HS-27A (cell line): ENCODE data around the gene ZNF33A.
"Not testable (repeated sequence)": the region's sequence is repeated elsewhere in the genome, so short reads cannot be mapped to it uniquely, and the experiment has no call there.

ENCODE experiments used
- DNase-seq: peaks from one replicate; pipeline ENCODE4 v3.0.0-alpha.2; 2012; ENCODE audit warnings: low read depth, missing footprints

Gene ZNF33A

DNA sequence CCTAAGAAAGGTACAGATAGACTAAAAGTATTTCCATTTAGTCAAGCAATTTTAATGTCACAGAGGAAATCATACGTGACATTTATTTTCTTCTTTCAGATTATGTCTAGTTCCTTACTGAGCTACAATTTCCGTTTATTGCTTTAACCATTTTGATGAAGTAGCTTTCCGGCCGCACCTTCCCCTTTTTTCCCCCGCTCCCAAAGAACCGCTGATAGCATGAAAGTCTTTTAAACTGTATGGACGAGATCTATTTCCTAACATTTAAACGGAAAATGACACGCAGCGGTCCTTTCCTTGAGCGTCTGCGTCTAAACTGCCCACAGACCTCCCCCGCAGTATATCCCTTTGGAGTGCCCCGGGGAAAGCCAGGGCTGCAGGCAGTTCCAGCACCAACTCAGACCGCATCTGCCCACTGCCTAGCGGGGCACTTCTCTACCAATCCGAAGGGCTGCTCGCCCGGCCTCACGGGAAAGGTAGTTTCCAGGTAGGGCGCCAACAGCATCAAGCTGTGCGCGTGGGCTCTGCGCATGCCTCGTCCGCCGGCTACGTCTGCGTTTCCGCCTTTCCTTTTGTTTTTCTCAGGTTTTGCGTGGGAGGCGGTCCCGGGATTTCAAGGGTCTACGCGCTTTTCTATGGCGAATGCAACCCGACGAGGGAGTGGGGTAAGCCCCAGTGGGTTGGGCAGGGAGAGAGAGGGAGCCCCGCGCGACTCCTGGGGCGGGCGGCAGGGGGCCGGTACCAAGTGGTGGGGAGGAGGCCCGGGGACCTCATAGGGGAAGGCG, at the start of gene ZNF33A:
Gene ZNF33A (plus strand): TSS at position 557 of the 785 bp plus-strand sequence. CDS start 1,667 bp downstream, outside the sequence.
- peak; percentile 41 for DNase-seq

- no peak for DNase-seq
Measured at GRCh38 chr10:37965006-37965405, 45.5 kb upstream of the ZNF33A start.

DNA sequence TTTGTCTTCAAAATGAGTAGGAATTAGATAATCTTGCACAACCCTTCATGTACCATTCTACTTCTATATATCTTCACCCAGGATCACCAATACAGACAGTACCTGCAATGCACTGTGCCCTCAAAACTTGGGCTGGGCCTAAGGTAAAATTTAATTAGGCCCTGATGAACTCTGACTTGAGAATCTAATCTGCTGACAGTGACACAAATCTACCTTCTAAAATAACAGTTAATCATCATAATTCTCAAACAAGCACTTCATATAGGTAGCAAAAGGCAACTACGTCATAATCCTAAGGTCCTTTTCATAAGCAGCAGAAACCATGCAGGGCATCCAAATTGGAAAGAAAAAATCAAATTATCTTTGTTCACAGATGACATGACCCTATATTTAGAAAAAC, 38.1 kb upstream of the ZNF33A start:
- no peak for DNase-seq

DNA sequence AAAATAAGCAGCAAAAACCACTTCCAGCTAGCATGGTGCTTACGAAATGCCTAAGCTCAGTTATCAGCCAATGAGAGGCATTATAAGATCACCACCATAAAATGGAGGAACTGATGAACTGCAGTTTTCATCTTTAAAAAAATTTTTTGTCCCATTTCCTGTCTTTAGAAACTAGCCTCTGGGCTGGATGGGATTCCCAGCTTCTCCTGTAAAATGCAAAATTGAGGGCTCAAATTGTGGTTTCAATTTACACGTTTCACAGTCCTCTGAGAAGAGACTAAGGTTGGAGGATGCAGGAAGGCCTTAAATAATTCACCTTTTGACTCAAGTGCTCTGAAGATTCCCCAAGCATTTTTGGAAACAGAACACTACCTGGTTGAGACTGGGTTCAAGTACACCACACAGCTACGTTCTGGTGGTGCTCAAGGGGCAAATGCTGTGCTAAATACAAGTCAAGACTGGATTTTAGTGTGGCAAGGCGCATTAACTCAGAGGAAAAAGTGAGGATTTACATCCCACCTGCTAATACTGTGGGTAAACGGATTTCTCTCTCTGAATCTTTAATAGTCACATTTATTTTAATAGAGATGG, 35.0 kb upstream of the ZNF33A start:
- DNase-seq = no peak

GRCh38 chr10:37976091-37976879, 34.2 kb upstream of the ZNF33A start, which contains the start of gene ZNF25:
Gene ZNF25 (minus strand): TSS chr10:37976647. CDS start chr10:37971722, 4,925 bp downstream.
- peak; percentile 88 for DNase-seq

DNA sequence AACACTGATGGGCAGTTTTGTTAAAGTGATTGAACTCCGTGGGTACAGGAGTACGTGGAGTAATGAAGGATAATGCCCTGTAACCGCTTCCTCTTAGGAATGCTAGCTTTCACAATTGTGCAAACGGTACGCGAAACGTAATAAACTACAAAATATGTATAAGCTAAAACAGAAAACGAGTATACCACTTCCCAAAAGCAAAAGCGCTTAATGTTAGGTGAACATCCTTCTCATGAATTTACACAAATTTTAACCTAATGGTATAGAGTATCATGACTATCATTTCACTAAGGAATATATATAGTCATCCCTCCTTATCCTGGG, 33.6 kb upstream of the ZNF33A start:
- DNase-seq = no peak

- DNase-seq = no peak
Measured at GRCh38 chr10:37991655-37992054, 18.8 kb upstream of the ZNF33A start.

DNA sequence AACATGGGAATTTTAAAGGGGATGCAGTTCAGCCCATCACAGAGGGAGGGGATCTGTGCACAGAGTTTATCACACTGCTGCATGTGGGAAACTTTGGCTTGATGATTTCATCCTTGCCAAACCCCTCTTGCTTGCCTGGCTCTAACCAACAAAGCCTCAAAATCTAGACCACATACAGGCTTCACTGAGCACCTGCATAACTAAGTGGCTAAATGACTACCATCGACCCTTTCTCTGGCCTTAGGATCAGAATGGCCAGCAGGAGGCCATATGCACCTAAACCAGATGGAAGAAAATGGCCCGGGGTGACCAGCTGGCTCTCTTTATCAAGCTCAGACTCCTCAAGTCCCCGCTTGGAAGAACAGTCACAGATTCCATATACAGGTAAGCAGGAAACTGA, 18.4 kb upstream of the ZNF33A start:
- DNase-seq = no peak

DNA sequence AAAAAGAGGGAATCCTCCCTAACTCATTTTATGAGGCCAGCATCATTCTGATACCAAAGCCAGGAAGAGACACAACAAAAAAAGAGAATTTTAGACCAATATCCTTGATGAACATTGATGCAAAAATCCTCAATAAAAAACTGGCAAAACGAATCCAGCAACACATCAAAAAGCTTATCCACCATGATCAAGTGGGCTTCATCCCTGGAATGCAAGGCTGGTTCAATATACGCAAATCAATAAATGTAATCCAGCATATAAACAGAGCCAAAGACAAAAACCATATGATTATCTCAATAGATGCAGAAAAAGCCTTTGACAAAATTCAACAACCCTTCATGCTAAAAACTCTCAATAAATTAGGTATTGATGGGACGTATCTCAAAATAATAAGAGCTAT, 11.6 kb upstream of the ZNF33A start:
- DNase-seq = not testable (repeated sequence)

GRCh38 chr10:38000474-38000873, 10.0 kb upstream of the ZNF33A start:
- not testable (repeated sequence) for DNase-seq

- no peak for DNase-seq
Measured at GRCh38 chr10:38003026-38003425, 7.4 kb upstream of the ZNF33A start.

DNA sequence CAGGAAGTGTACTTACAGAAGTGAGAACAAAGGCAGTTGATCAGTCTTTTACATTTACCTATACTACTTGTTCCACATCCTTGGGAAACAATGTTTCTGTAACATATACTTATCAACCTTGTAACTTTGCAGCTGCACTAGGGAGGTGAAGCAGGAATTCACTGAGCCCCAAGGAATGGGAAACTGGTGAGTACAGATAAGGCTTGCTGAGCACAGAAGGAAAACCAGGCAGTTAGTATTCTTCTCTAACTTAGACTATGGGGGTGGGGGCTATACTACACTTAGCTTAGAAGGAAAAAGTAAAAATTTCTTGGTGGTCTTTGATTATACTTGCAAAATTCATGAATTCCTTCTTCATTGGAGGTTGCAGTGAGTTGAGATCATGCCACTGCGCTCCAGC, 6.9 kb upstream of the ZNF33A start:
- DNase-seq = no peak

- DNase-seq = no peak
Measured at GRCh38 chr10:38007551-38007950, 2.9 kb upstream of the ZNF33A start.

GRCh38 chr10:38007991-38008390, 2.5 kb upstream of the ZNF33A start:
- no peak for DNase-seq

- DNase-seq = no peak
Measured at GRCh38 chr10:38016354-38016753, 5.9 kb downstream of the ZNF33A start.

DNA sequence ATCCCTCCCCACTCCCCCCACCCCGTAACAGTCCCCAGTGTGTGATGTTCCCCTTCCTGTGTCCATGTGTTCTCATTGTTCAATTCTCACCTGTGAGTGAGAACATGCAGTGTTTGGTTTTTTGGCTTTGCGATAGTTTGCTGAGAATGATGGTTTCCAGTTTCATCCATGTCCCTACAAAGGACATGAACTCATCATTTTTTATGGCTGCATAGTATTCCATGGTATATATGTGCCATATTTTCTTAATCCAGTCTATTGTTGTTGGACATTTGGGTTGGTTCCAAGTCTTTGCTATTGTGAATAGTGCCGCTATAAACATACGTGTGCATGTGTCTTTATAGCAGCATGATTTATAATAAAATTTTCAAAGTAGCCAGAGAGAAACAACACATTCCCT, 8.6 kb downstream of the ZNF33A start:
- not testable (repeated sequence) for DNase-seq

DNA sequence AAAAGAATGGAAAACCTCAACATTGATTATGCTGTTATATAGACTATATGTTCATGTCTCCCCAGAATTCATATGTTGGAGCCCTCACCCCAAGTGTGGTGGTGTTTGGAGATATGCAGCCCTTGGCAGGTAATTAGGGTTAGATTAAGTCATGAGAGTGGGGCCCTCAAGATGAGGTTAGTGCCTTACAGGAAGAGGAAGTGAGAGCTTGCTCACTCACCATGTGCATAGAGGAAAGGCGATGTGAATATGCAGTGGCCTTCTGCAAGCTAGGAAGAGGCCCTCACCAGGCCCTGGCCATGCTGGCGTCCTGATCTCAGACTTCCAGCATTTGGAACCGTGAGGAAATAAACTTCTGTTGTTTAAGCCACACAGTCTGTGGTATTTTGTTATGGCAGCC, 14.8 kb downstream of the ZNF33A start:
- no peak for DNase-seq

DNA sequence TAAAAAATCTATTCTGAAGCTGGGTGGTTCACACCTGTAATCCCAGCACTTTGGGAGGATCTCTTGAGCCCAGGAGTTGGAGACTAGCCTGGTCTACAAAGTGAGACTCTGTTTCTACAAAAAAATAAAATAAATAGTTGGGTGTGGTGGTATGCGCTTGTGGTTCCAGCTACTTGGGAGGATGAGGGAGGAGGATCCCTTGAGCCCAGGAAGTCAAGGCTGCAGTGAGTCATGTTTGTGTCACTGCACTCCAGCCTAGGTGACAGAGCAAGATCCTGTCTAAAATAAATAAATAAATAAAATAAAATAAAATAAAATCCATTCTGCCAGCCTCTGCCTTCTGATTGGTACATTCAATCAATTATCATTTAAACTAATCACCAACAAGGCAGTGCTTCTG, 17.5 kb downstream of the ZNF33A start:
- no peak for DNase-seq

DNA sequence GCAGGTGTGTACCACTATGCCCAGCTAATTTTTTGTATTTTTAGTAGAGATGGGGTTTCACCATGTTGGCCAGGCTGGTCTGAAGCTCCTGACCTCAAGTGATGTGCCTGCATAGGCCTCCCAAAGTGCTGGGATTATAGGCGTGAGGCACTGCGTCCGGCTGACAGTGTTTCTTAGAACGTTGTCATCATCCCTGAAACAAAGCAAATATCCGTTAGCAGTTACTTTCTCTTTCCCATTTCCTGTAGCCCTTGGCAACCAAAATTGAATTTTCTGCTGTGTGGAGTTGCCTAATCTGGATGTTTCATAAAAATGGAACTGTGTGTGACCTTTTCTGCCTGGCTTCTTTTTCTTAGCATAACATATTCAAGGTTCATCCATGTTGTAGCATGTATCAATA, 22.4 kb downstream of the ZNF33A start:
- no peak for DNase-seq

DNA sequence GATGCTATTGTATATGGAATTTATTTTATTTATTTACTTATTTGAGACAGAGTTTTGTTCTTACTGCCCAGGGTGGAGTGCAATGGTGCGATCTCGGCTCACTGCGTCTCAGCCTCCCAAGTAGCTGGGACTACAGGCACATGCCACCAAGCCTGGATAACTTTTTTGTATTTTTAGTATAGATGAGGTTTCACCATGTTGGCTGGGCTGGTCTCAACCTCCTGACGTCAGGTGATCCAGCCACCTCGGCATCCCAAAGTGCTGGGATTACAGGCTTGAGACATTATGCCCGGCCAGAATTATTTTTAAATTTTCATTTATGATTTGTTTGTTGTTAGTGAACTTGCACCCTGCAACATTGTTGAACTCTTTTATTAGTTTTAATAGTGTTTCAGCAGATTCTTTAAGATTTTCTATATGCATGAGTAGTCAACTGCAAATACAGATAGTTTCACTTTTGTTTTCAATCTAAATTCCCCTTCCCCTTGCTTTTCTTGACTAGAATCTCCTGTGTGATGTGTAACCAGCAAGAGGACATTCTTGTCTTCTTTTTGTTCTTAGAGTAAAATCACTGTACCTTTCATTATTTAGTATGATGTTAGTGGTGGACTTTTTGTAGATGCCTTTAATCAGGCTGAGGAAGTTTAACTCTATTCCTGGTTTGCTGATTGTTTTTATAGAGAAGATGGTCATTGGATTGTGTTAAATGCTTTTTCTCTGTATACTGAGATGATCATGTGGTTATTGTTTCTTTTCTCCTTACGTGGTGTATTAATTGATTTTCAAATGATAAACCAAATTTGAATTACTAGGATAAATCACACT, 27.8 kb downstream of the ZNF33A start:
- no peak for DNase-seq

GRCh38 chr10:38038932-38039245, 28.4 kb downstream of the ZNF33A start:
- no peak for DNase-seq

- no peak for DNase-seq
Measured at GRCh38 chr10:38043516-38043915, 33.0 kb downstream of the ZNF33A start.
